ENCODE data around the gene CBY2. TPM values are rescaled to one million over a fixed set of nuclear protein-coding genes. Genes with fewer than 3 reads are reported as not detected.

Gene CBY2
- total RNA-seq, result not detected in 2 replicates

GRCh38 chr13:45702088-45702487, at the start of gene CBY2:
Gene CBY2, plus strand, starts transcription at chr13:45702320. Its CDS starts 71 bp downstream, at chr13:45702391.

Other genes starting within 250 kb of the CBY2 start
- 25.9 and 38.1 TPM in 2 replicates for gene COG3, start 237.4 kb upstream of the CBY2 start, total RNA-seq
- not detected in 2 replicates for gene ERICH6B, start 86.6 kb upstream of the CBY2 start, total RNA-seq
- gene SIAH3, start 149.4 kb downstream of the CBY2 start, total RNA-seq, result 0.04 and 0.08 TPM in 2 replicates

Data from hair follicular keratinocyte (primary cell).